Smooth muscle cell (in vitro differentiated cells): Measurements from ENCODE around the gene FARSA. TPM values are rescaled to one million over a fixed set of nuclear protein-coding genes. Genes with fewer than 3 reads are reported as not detected.

Experiments
- DNase-seq: peaks from one replicate; lab custom pipeline; 2025; ENCODE audit not compliant: unreplicated experiment; lab: John Stamatoyannopoulos, UW
- H2AFZ ChIP-seq: fragments of 200-600 bp; sonication (generic); 2 replicates; pipeline ENCODE4 v1.6.0; 2016; ENCODE audit warnings: antibody characterized with exemption, low read depth, mild to moderate bottlenecking
- H3F3A ChIP-seq: fragments of 200-600 bp; sonication (generic); 2 replicates; pipeline ENCODE4 v1.6.0; 2017; ENCODE audit warnings: antibody characterized with exemption, low read depth
- H3K27ac ChIP-seq: fragments of 200-600 bp; sonication (generic); 2 replicates; pipeline ENCODE4 v1.5.1; 2016; ENCODE audit warnings: low read depth, mild to moderate bottlenecking
- H3K27me3 ChIP-seq: fragments of 200-600 bp; sonication (generic); 2 replicates; pipeline ENCODE4 v1.6.1; 2016; ENCODE audit warnings: low read depth, mild to moderate bottlenecking
- H3K36me3 ChIP-seq: fragments of 200-600 bp; sonication (generic); 2 replicates; pipeline ENCODE4 v1.5.1; 2016; ENCODE audit warnings: low read depth
- H3K4me1 ChIP-seq: fragments of 200-600 bp; sonication (generic); 2 replicates; pipeline ENCODE4 v1.5.1; 2016; ENCODE audit warnings: low read depth
- H3K4me2 ChIP-seq: fragments of 200-600 bp; sonication (generic); 2 replicates; pipeline ENCODE4 v1.6.0; 2016; ENCODE audit warnings: mild to moderate bottlenecking
- H3K4me3 ChIP-seq: fragments of 200-600 bp; sonication (generic); 2 replicates; pipeline ENCODE4 v1.5.1; 2016; ENCODE audit warnings: mild to moderate bottlenecking
- H3K79me2 ChIP-seq: fragments of 200-600 bp; sonication (generic); 2 replicates; pipeline ENCODE4 v1.6.0; 2016; ENCODE audit warnings: low read depth, mild to moderate bottlenecking
- H3K9ac ChIP-seq: fragments of 200-600 bp; sonication (generic); 2 replicates; pipeline ENCODE4 v1.6.0; 2016; ENCODE audit warnings: low read depth
- H3K9me3 ChIP-seq: fragments of 200-600 bp; sonication (generic); replicated peaks from 2 replicates; pipeline ENCODE4 v1.5.1; 2016; ENCODE audit warnings: low read depth
- H4K20me1 ChIP-seq: fragments of 200-600 bp; sonication (generic); 2 replicates; pipeline ENCODE4 v1.6.0; 2016; ENCODE audit warnings: low read depth
- CTCF ChIP-seq: fragments of 200-600 bp; sonication (generic); IDR thresholded peaks from 2 replicates; pipeline ENCODE4 v1.5.1; 2017; ENCODE audit warnings: borderline replicate concordance, mild to moderate bottlenecking, antibody characterized with exemption; ENCODE audit not compliant: insufficient read depth, poor library complexity, severe bottlenecking
- WGBS: methylation state at CpG from one replicate; pipeline ENCODE4 v1.1.7; 2016; ENCODE audit warnings: low lambda C conversion rate; 5-methylcytosine and 5-hydroxymethylcytosine counted together
- polyA plus RNA-seq: library from polyadenylated mRNA; unstranded; fragments of >200 nt; fragmentation: Nextera tagmentation; extraction: Ambion mirVana; gene quantifications from 2 replicates; pipeline ENCODE4 v1.2.1, GENCODE V29; 2016
- total RNA-seq: library from RNA; depleted of rRNA; stranded (reverse); fragments of >200 nt; gene quantifications from 2 replicates; pipeline ENCODE4 v1.2.3, GENCODE V29; 2014

FARSA gene
- total and polyA plus RNA-seq, 2 experiments from 2014 or later = 46.1 to 86.9 TPM

- Histone ChIP-seq H3K4me2 (peak overlapping the region; percentile 94), H3K27ac (no peak overlapping the region), H3K79me2 (no peaks in the 10 kb centered on the region), H3K4me3 (peak overlapping the region; percentile 67), H3K9ac (peak overlapping the region; percentile 33), H4K20me1 (no peaks in the 10 kb centered on the region), H3F3A (no peaks in the 10 kb centered on the region), H3K27me3 (peaks cover 12% of the 10 kb centered on the region), H3K4me1 (no peaks in the 10 kb centered on the region), H3K9me3 (no peaks in the 10 kb centered on the region), H3K36me3 (no peaks in the 10 kb centered on the region), H2AFZ (peak overlapping the region; percentile 94)
- peak; percentile 49 for DNase-seq
- WGBS = 13% methylated on average over 25 of the region's 29 CpGs
- TF ChIP-seq CTCF = no peak
Observed at GRCh38 chr19:12880551-12881171, 52.9 kb downstream of the FARSA start.

- H3K9ac ChIP-seq = no peak overlapping the region
- TF ChIP-seq CTCF = no peak
- 95% methylated on average over 6 of the region's 6 CpGs for WGBS
- DNase-seq = no peak
- H3K36me3 ChIP-seq = no peaks in the 10 kb centered on the region
- no peaks in the 10 kb centered on the region for H3K4me1 ChIP-seq
- H3K27ac ChIP-seq = no peak overlapping the region
- no peaks in the 10 kb centered on the region for H4K20me1 ChIP-seq
- no peaks in the 10 kb centered on the region for H3K79me2 ChIP-seq
- no peak overlapping the region for H2AFZ ChIP-seq
- H3K4me2 ChIP-seq = no peak overlapping the region
- no peaks in the 10 kb centered on the region for H3K9me3 ChIP-seq
- H3F3A ChIP-seq = no peaks in the 10 kb centered on the region
- no peak overlapping the region for H3K4me3 ChIP-seq
- no peaks in the 10 kb centered on the region for H3K27me3 ChIP-seq
Observed at GRCh38 chr19:12875086-12875485, 58.4 kb downstream of the FARSA start.

GRCh38 chr19:12873891-12874745, 59.4 kb downstream of the FARSA start:
- Histone ChIP-seq H3K27me3 (no peaks in the 10 kb centered on the region), H3K4me1 (no peaks in the 10 kb centered on the region), H3K27ac (no peak overlapping the region), H3F3A (no peaks in the 10 kb centered on the region), H3K9ac (no peak overlapping the region), H3K4me3 (no peak overlapping the region), H3K36me3 (no peaks in the 10 kb centered on the region), H3K4me2 (no peak overlapping the region), H3K9me3 (no peaks in the 10 kb centered on the region), H3K79me2 (no peaks in the 10 kb centered on the region), H4K20me1 (no peaks in the 10 kb centered on the region), H2AFZ (no peak overlapping the region)
- DNase-seq = no peak
- TF ChIP-seq CTCF = no peak
- WGBS = 91% methylated on average over 50 of the region's 86 CpGs
